Measurements from ENCODE around the gene B4GALNT3. TPM values are rescaled to one million over a fixed set of nuclear protein-coding genes. Genes with fewer than 3 reads are reported as not detected.

The B4GALNT3 gene
- total RNA-seq, 2 donors from 2014 or later, result 1.3 to 3.7 TPM

GRCh38 chr12:527241-527640 lies 67.5 kb downstream of the B4GALNT3 start:
- no peak overlapping the region for H3K4me3 Mint-ChIP-seq
- H3K36me3 Mint-ChIP-seq (ENCODE audit: insufficient read depth in 2 of 2), result peaks cover 2 to 3% of the 10 kb centered on the region in 2 donors
- DNase-seq (no peak), ATAC-seq (replicated peaks in 1 of 2) (no peak)
- H3K4me1 Mint-ChIP-seq (ENCODE audit: low read depth), result no peaks in the 10 kb centered on the region
- no peaks in the 10 kb centered on the region for H3K27me3 Mint-ChIP-seq (ENCODE audit: low read depth)
- H3K27ac Mint-ChIP-seq, result no peak overlapping the region
- H3K9me3 Mint-ChIP-seq, result peaks cover 3 to 4% of the 10 kb centered on the region in 2 donors

- Mint-ChIP-seq H3K4me3 (no peak overlapping the region), H3K27ac (no peak overlapping the region), H3K4me1 (ENCODE audit: low read depth) (no peaks in the 10 kb centered on the region), H3K27me3 (ENCODE audit: low read depth) (no peaks in the 10 kb centered on the region), H3K36me3 (ENCODE audit: insufficient read depth in 2 of 2) (peaks cover 3 to 4% of the 10 kb centered on the region in 2 donors), H3K9me3 (peaks cover 6% of the 10 kb centered on the region in 2 donors)
- no peak for ATAC-seq (replicated peaks in 1 of 2)
- no peak for DNase-seq
These were observed 68.0 kb downstream of the B4GALNT3 start for GRCh38 chr12:527729-528128.

- peaks cover 6% of the 10 kb centered on the region in 2 donors for H3K9me3 Mint-ChIP-seq
These were observed 70.6 kb downstream of the B4GALNT3 start for GRCh38 chr12:530308-530707.

GRCh38 chr12:530821-531220 lies 71.1 kb downstream of the B4GALNT3 start:
- Mint-ChIP-seq H3K4me3 (no peak overlapping the region), H3K9me3 (peaks cover 6% of the 10 kb centered on the region in 2 donors), H3K4me1 (ENCODE audit: low read depth) (no peaks in the 10 kb centered on the region), H3K36me3 (ENCODE audit: insufficient read depth in 2 of 2) (peaks cover 3 to 4% of the 10 kb centered on the region in 2 donors), H3K27ac (no peak overlapping the region), H3K27me3 (ENCODE audit: low read depth) (no peaks in the 10 kb centered on the region)
- ATAC-seq (replicated peaks in 1 of 2) (no peak), DNase-seq (no peak)

More at GRCh38 chr12:530308-530707, 70.6 kb downstream of the B4GALNT3 start:
- Mint-ChIP-seq H3K36me3 (ENCODE audit: insufficient read depth in 2 of 2) (peaks cover 3 to 4% of the 10 kb centered on the region in 2 donors), H3K4me1 (ENCODE audit: low read depth) (no peaks in the 10 kb centered on the region), H3K4me3 (no peak overlapping the region), H3K27me3 (ENCODE audit: low read depth) (no peaks in the 10 kb centered on the region), H3K27ac (no peak overlapping the region)
- no peak for ATAC-seq (replicated peaks in 1 of 2)
- no peak for DNase-seq

- H3K36me3 Mint-ChIP-seq (ENCODE audit: insufficient read depth in 2 of 2), result peaks cover 3 to 4% of the 10 kb centered on the region in 2 donors
- H3K27ac Mint-ChIP-seq, result no peak overlapping the region
- DNase-seq, result no peak
- H3K9me3 Mint-ChIP-seq, result peaks cover 6% of the 10 kb centered on the region in 2 donors
- no peak for ATAC-seq (replicated peaks in 1 of 2)
- no peaks in the 10 kb centered on the region for H3K27me3 Mint-ChIP-seq (ENCODE audit: low read depth)
- H3K4me1 Mint-ChIP-seq (ENCODE audit: low read depth), result no peaks in the 10 kb centered on the region
- no peak overlapping the region for H3K4me3 Mint-ChIP-seq
These were observed 72.3 kb downstream of the B4GALNT3 start for GRCh38 chr12:531951-532585.

- Mint-ChIP-seq H3K4me3 (no peak overlapping the region), H3K27ac (no peak overlapping the region), H3K9me3 (peaks cover 6% of the 10 kb centered on the region in 2 donors), H3K27me3 (ENCODE audit: low read depth) (no peaks in the 10 kb centered on the region), H3K36me3 (ENCODE audit: insufficient read depth in 2 of 2) (peaks cover 3 to 4% of the 10 kb centered on the region in 2 donors), H3K4me1 (ENCODE audit: low read depth) (no peaks in the 10 kb centered on the region)
- DNase-seq (no peak), ATAC-seq (replicated peaks in 1 of 2) (peak in 1 of 2 donors; percentile 61)
These were observed 73.3 kb downstream of the B4GALNT3 start for GRCh38 chr12:532908-533565.

- DNase-seq (no peak), ATAC-seq (replicated peaks in 1 of 2) (no peak)
- no peak overlapping the region for H3K27ac Mint-ChIP-seq
- H3K4me3 Mint-ChIP-seq, result no peak overlapping the region
- H3K4me1 Mint-ChIP-seq (ENCODE audit: low read depth), result peaks cover 2% of the 10 kb centered on the region
- peaks cover 3 to 4% of the 10 kb centered on the region in 2 donors for H3K36me3 Mint-ChIP-seq (ENCODE audit: insufficient read depth in 2 of 2)
- H3K9me3 Mint-ChIP-seq, result peaks cover 6% of the 10 kb centered on the region in 2 donors
- no peaks in the 10 kb centered on the region for H3K27me3 Mint-ChIP-seq (ENCODE audit: low read depth)
These were observed 74.0 kb downstream of the B4GALNT3 start for GRCh38 chr12:533718-534117.

GRCh38 chr12:534216-534615 lies 74.5 kb downstream of the B4GALNT3 start:
- H3K36me3 Mint-ChIP-seq (ENCODE audit: insufficient read depth in 2 of 2), result peaks cover 3 to 4% of the 10 kb centered on the region in 2 donors

GRCh38 chr12:535396-535795 lies 75.7 kb downstream of the B4GALNT3 start:
- no peak for ATAC-seq (replicated peaks in 1 of 2)
- Mint-ChIP-seq H3K27ac (no peak overlapping the region), H3K4me3 (no peak overlapping the region), H3K4me1 (ENCODE audit: low read depth) (peaks cover 17% of the 10 kb centered on the region), H3K9me3 (peaks cover 6% of the 10 kb centered on the region in 2 donors), H3K36me3 (ENCODE audit: insufficient read depth in 2 of 2) (peaks cover 3 to 4% of the 10 kb centered on the region in 2 donors), H3K27me3 (ENCODE audit: low read depth) (no peaks in the 10 kb centered on the region)
- DNase-seq, result no peak

More at GRCh38 chr12:534216-534615, 74.5 kb downstream of the B4GALNT3 start:
- H3K4me1 Mint-ChIP-seq (ENCODE audit: low read depth), result peaks cover 7% of the 10 kb centered on the region
- no peaks in the 10 kb centered on the region for H3K27me3 Mint-ChIP-seq (ENCODE audit: low read depth)
- peaks cover 6% of the 10 kb centered on the region in 2 donors for H3K9me3 Mint-ChIP-seq
- no peak overlapping the region for H3K4me3 Mint-ChIP-seq
- no peak for ATAC-seq (replicated peaks in 1 of 2)
- DNase-seq, result no peak
- H3K27ac Mint-ChIP-seq, result no peak overlapping the region

GRCh38 chr12:536751-537245 lies 77.1 kb downstream of the B4GALNT3 start:
- H3K36me3 Mint-ChIP-seq (ENCODE audit: insufficient read depth in 2 of 2), result peaks cover 3 to 4% of the 10 kb centered on the region in 2 donors
- no peak for ATAC-seq (replicated peaks in 1 of 2)
- no peak for DNase-seq
- H3K27ac Mint-ChIP-seq, result no peak overlapping the region
- peaks cover 19% of the 10 kb centered on the region for H3K4me1 Mint-ChIP-seq (ENCODE audit: low read depth)
- peaks cover 6% of the 10 kb centered on the region in 2 donors for H3K9me3 Mint-ChIP-seq
- H3K4me3 Mint-ChIP-seq, result no peak overlapping the region
- no peaks in the 10 kb centered on the region for H3K27me3 Mint-ChIP-seq (ENCODE audit: low read depth)

- Mint-ChIP-seq H3K4me1 (ENCODE audit: low read depth) (peaks cover 19% of the 10 kb centered on the region), H3K27ac (no peak overlapping the region), H3K36me3 (ENCODE audit: insufficient read depth in 2 of 2) (no peaks in the 10 kb centered on the region), H3K9me3 (no peaks in the 10 kb centered on the region), H3K27me3 (ENCODE audit: low read depth) (no peaks in the 10 kb centered on the region), H3K4me3 (no peak overlapping the region)
- no peak for ATAC-seq (replicated peaks in 1 of 2)
- DNase-seq, result no peak
These were observed 78.0 kb downstream of the B4GALNT3 start for GRCh38 chr12:537772-538171.

- H3K27ac Mint-ChIP-seq, result peak overlapping the region; percentile 55
- H3K9me3 Mint-ChIP-seq, result no peaks in the 10 kb centered on the region
- DNase-seq (no peak), ATAC-seq (replicated peaks in 1 of 2) (peak; percentile 89 to 90)
- no peaks in the 10 kb centered on the region for H3K27me3 Mint-ChIP-seq (ENCODE audit: low read depth)
- H3K36me3 Mint-ChIP-seq (ENCODE audit: insufficient read depth in 2 of 2), result no peaks in the 10 kb centered on the region
- peak overlapping the region in 1 of 2 donors; percentile 33 for H3K4me3 Mint-ChIP-seq
- H3K4me1 Mint-ChIP-seq (ENCODE audit: low read depth), result peaks cover 19% of the 10 kb centered on the region
These were observed 79.2 kb downstream of the B4GALNT3 start for GRCh38 chr12:538731-539539.

Data from activated T-cell treated with anti-CD3 and anti-CD28 coated beads, Interleukin-2, amount 50 U/mL, for 72 hours (primary cell).